Measurements from ENCODE around the gene EDRF1. TPM values are rescaled to one million over a fixed set of nuclear protein-coding genes. Genes with fewer than 3 reads are reported as not detected.

The EDRF1 gene
- total and polyA plus RNA-seq, 2 of the 4 experiments (the other 2 are of a cell fraction): 17.0 to 24.9 TPM

DNA sequence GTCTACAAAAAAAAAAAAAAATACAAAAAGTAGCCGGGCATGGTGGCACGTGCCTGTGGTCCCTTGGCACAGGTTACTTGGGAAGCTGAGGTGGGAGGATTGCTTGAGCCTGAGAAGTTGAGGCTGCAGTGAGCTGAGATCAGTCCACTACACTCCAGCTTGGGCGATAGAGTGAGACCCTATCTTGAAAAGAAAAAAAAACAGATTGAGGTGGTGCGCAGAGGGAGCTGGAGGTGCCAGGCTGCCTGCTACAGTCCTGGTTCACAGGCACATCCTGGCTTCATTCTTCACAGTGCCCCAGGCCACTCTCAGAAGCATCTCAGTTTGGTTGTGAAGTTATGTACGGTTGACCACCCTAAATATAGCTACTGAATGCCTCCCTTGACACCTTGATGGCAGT, 51.3 kb downstream of the EDRF1 start:
- Histone ChIP-seq H3K4ac (ENCODE audit: low read depth, low read length) (no peak overlapping the region), H3K4me3 (ENCODE audit: insufficient read depth, low read depth, low read length) (no peak overlapping the region), H3K4me2 (ENCODE audit: low read depth, low read length) (no peak overlapping the region), H2BK20ac (ENCODE audit: low read depth, low read length) (no peak overlapping the region), H3K4me1 (ENCODE audit: control insufficient read depth, insufficient read depth, low read length) (no peaks in the 10 kb centered on the region), H3K56ac (ENCODE audit: extremely low read depth, insufficient read depth, low read length) (no peak overlapping the region), H3K36me3 (ENCODE audit: control insufficient read depth, insufficient read depth, low read length) (peaks cover 5% of the 10 kb centered on the region), H2BK15ac (ENCODE audit: low read depth, low read length) (no peak overlapping the region), H3K79me1 (ENCODE audit: low read depth in 1 of 2, low read length in 2 of 2) (no peaks in the 10 kb centered on the region), H3K9ac (ENCODE audit: low read depth, low read length) (no peak overlapping the region), H2AK5ac (ENCODE audit: low read depth, low read length) (no peak overlapping the region), H4K91ac (ENCODE audit: insufficient read depth, low read depth, low read length) (no peak overlapping the region), H3K27me3 (ENCODE audit: control insufficient read depth, insufficient read depth, low read length) (peaks cover 2% of the 10 kb centered on the region; the same call in 1 of the 2 replicates), H4K8ac (ENCODE audit: low read depth in 2 of 2, low read length in 2 of 2) (no peak overlapping the region), H2BK120ac (ENCODE audit: low read depth, low read length) (no peak overlapping the region), H4K5ac (ENCODE audit: low read depth, low read length) (no peak overlapping the region), H3K27ac (ENCODE audit: insufficient read depth, low read length) (no peak overlapping the region), H2AK9ac (replicated peaks; ENCODE audit: low read depth, low read length, poor library complexity) (no peak overlapping the region), H2BK5ac (ENCODE audit: low read depth, low read length, poor library complexity, severe bottlenecking) (no peak overlapping the region), H3K9me1 (ENCODE audit: insufficient read depth, low read length) (no peaks in the 10 kb centered on the region), H2AFZ (replicated peaks; ENCODE audit: low read length, poor library complexity) (no peak overlapping the region), H3K18ac (ENCODE audit: low read depth, low read length) (no peak overlapping the region), H3K9me3 (ENCODE audit: control insufficient read depth, insufficient read depth, low read length) (no peaks in the 10 kb centered on the region), H4K20me1 (ENCODE audit: insufficient read depth, low read length) (no peaks in the 10 kb centered on the region), H3K14ac (replicated peaks; ENCODE audit: low read depth, low read length) (no peak overlapping the region), H3K23ac (ENCODE audit: low read depth, low read length) (no peak overlapping the region)
- dilution Hi-C loops (cut with HindIII; ENCODE audit: low sequenced_read_pairs, unreplicated experiment): no loop called here
- POLR2A ChIA-PET (ENCODE audit: unreplicated experiment): no interaction called here
- CTCF ChIA-PET: no interaction called here
- DNase-seq (no peak), ATAC-seq (ENCODE audit: low read depth) (no peak)
- TF ChIP-seq, protein P1, sequence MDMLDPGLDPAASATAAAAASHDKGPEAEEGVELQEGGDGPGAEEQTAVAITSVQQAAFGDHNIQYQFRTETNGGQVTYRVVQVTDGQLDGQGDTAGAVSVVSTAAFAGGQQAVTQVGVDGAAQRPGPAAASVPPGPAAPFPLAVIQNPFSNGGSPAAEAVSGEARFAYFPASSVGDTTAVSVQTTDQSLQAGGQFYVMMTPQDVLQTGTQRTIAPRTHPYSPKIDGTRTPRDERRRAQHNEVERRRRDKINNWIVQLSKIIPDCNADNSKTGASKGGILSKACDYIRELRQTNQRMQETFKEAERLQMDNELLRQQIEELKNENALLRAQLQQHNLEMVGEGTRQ (IDR thresholded peaks at IDR 0.05; ENCODE audit: low read depth, low read length): no peak
- TF ChIP-seq NFE2L2 (IDR thresholded peaks at IDR 0.05; ENCODE audit: low read depth, low read length): no peak
- TF ChIP-seq, protein P2, sequence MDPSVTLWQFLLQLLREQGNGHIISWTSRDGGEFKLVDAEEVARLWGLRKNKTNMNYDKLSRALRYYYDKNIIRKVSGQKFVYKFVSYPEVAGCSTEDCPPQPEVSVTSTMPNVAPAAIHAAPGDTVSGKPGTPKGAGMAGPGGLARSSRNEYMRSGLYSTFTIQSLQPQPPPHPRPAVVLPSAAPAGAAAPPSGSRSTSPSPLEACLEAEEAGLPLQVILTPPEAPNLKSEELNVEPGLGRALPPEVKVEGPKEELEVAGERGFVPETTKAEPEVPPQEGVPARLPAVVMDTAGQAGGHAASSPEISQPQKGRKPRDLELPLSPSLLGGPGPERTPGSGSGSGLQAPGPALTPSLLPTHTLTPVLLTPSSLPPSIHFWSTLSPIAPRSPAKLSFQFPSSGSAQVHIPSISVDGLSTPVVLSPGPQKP (IDR thresholded peaks at IDR 0.05; ENCODE audit: borderline replicate concordance, low read depth, low read length): no peak
- TF ChIP-seq CEBPB (IDR thresholded peaks at IDR 0.05; ENCODE audit: low read depth, low read length): no peak
- no peak for TF ChIP-seq MXI1 (IDR thresholded peaks at IDR 0.05; ENCODE audit: borderline replicate concordance, low read depth, low read length)
- TF ChIP-seq POLR2A (IDR thresholded peaks at IDR 0.05; ENCODE audit: low read depth, low read length): no peak
- no peak for TF ChIP-seq RCOR1 (IDR thresholded peaks at IDR 0.05; ENCODE audit: insufficient replicate concordance, low read length)
- TF ChIP-seq, protein P3, sequence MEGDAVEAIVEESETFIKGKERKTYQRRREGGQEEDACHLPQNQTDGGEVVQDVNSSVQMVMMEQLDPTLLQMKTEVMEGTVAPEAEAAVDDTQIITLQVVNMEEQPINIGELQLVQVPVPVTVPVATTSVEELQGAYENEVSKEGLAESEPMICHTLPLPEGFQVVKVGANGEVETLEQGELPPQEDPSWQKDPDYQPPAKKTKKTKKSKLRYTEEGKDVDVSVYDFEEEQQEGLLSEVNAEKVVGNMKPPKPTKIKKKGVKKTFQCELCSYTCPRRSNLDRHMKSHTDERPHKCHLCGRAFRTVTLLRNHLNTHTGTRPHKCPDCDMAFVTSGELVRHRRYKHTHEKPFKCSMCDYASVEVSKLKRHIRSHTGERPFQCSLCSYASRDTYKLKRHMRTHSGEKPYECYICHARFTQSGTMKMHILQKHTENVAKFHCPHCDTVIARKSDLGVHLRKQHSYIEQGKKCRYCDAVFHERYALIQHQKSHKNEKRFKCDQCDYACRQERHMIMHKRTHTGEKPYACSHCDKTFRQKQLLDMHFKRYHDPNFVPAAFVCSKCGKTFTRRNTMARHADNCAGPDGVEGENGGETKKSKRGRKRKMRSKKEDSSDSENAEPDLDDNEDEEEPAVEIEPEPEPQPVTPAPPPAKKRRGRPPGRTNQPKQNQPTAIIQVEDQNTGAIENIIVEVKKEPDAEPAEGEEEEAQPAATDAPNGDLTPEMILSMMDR (conservative IDR thresholded peaks at IDR 0.05; ENCODE audit: low read depth, low read length): no peak
- TF ChIP-seq RAD21 (IDR thresholded peaks at IDR 0.05; ENCODE audit: low read length): no peak
- TF ChIP-seq RFX5 (IDR thresholded peaks at IDR 0.05; ENCODE audit: low read depth, low read length): no peak
- TF ChIP-seq CHD1 (IDR thresholded peaks at IDR 0.05; ENCODE audit: low read depth, low read length): no peak
- no peak for TF ChIP-seq SMC3 (IDR thresholded peaks at IDR 0.05; ENCODE audit: low read depth, low read length)
- no peak for TF ChIP-seq MAZ (IDR thresholded peaks at IDR 0.05; ENCODE audit: borderline replicate concordance, low read depth, low read length)
- no peak for TF ChIP-seq BHLHE40 (IDR thresholded peaks at IDR 0.05; ENCODE audit: low read depth, low read length)
- TF ChIP-seq FOS (IDR thresholded peaks at IDR 0.05; ENCODE audit: low read depth, low read length): no peak
- no peak for TF ChIP-seq MAFK (IDR thresholded peaks at IDR 0.05; ENCODE audit: low read depth, low read length)
- in situ Hi-C loops (cut with MboI; ENCODE audit: low sequenced_read_pairs): no loop called here
- no TSS peak for BruUV-seq (replicated peaks)
- intact Hi-C loops (cut with micrococcal nuclease): no loop called here
- no CpG with 5 or more reads among the region's 5 CpGs for WGBS, 2 experiments (ENCODE audit: extremely low coverage in 2 of 2, insufficient read length in 1 of 2)

Data from IMR-90 (cell line).